ENCODE data around the gene CCDC117.
"Not testable (repeated sequence)": the region's sequence is repeated elsewhere in the genome, so short reads cannot be mapped to it uniquely, and the experiment has no call there.

CCDC117 gene

DNA sequence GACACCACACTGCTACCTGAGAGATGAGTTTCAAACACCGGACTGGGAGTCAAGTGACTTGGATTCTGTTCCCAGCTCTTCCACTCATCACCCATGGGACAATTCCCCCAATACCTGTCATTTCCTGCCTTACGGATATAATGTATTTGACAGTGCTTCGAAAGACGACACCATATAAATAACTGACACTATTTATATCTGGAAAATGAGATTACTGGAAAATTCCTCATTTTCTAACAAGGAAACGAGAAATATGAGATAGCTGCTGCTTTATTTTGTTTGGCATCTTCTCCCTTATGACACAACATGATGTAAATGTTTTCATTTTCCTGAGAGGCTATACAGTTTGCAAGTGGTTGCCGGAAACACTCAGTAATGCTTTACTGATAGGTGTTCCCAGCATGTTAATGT is 22.0 kb upstream of the CCDC117 start:
- CTCF ChIA-PET, result interaction anchor here (1.3 to 1.4 kb wide), 2 partner anchors 11 to 141 kb away, joined by 3 read pairs; no protein-coding TSS in a partner anchor

DNA sequence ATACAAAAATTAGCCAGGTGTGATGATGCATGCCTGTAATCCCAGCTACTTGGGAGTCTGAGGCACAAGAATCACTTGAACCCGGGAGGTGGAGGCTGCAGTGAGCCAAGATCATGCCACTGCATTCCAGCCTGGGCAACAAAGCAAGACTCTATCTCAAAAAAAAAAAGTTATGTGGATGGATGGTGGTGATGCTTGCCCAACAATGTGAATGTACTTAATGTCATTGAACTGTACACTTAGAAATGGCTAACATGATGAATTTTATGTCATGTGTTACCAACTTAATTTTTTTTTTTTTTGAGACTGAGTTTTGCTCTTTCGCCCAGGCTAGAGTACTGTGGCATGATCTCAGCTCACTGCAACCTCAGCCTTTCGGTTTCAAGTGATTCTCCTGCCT is 18.0 kb upstream of the CCDC117 start:
- POLR2A ChIA-PET; DNase-seq (ENCODE audit: extremely low spot score): not testable (repeated sequence)
- CTCF ChIA-PET, result interaction anchor here (1.5 kb wide), 1 partner anchor 26 kb away, joined by 3 read pairs; no protein-coding TSS in a partner anchor

More for the DNA sequence above, 22.0 kb upstream of the CCDC117 start:
- POLR2A ChIA-PET, result no interaction called here
- DNase-seq (ENCODE audit: extremely low spot score), result no peak
- TF ChIP-seq, protein P1, sequence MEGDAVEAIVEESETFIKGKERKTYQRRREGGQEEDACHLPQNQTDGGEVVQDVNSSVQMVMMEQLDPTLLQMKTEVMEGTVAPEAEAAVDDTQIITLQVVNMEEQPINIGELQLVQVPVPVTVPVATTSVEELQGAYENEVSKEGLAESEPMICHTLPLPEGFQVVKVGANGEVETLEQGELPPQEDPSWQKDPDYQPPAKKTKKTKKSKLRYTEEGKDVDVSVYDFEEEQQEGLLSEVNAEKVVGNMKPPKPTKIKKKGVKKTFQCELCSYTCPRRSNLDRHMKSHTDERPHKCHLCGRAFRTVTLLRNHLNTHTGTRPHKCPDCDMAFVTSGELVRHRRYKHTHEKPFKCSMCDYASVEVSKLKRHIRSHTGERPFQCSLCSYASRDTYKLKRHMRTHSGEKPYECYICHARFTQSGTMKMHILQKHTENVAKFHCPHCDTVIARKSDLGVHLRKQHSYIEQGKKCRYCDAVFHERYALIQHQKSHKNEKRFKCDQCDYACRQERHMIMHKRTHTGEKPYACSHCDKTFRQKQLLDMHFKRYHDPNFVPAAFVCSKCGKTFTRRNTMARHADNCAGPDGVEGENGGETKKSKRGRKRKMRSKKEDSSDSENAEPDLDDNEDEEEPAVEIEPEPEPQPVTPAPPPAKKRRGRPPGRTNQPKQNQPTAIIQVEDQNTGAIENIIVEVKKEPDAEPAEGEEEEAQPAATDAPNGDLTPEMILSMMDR (IDR thresholded peaks at IDR 0.05; ENCODE audit: control extremely low read depth, extremely low read depth, low read depth, missing control alignments), result no peak

DNA sequence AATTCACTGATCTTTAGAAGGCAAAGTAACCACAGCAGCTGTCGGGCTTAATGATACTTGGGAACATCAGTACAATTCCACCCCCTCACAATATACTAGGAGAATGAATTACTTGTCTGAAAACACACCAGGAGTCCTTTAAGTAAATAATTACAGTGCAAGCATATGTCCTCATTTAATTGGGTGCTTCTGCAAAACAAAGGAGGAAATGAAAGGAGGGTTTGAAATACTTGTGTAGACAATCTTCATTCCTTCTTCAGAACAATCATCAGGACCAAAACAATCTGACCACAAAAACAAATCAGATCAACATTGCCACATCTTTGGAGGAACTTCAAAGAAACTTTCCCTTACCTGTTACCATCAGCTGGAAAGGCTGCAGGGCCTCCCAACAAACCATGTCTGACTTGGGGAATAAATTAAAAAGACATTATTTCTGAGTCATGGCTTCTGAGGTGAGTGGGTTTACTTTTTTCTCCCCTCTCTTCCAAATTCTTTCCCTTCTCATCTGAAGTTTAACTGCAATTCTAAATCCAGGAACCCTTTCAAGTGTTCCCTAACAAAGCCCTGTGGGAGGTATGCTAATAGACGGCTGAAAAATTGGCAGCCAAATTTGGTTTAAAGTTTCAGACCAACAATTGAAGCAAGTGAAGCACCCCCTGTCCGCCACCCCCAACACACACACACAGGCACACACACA is 12.5 kb upstream of the CCDC117 start:
- no peak for DNase-seq (ENCODE audit: extremely low spot score)
- POLR2A ChIA-PET, result no interaction called here
- TF ChIP-seq, protein P1 (IDR thresholded peaks at IDR 0.05; ENCODE audit: control extremely low read depth, extremely low read depth, low read depth, missing control alignments), result no peak
- CTCF ChIA-PET, result interaction anchor here (0.9 to 1.7 kb wide), 4 partner anchors 11 to 159 kb away, joined by 3 to 5 read pairs (median 4); partner anchors contain the start of gene CCDC117

DNA sequence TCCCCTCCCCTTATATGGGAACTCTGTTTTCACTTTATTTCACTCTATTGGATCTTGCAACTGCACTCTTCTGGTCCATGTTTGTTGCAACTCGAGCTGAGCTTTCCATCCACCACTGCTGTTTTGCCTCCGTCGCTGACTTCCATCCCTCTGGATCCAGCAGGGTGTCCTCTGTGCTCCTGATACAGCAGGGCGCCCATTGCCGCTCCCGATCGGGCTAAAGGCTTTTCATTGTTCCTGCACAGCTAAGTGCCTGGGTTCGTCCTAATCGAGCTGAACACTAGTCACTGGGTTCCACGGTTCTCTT is 11.1 kb upstream of the CCDC117 start:
- CTCF ChIA-PET, result interaction anchor here (1.4 to 1.7 kb wide), 3 partner anchors 11 to 160 kb away, joined by 3 to 5 read pairs (median 4); partner anchors contain the start of gene CCDC117
- POLR2A ChIA-PET, result interaction anchor here (0.6 kb wide), 1 partner anchor 41 kb away, joined by 3 read pairs; no protein-coding TSS in a partner anchor
- TF ChIP-seq, protein P1 (IDR thresholded peaks at IDR 0.05; ENCODE audit: control extremely low read depth, extremely low read depth, low read depth, missing control alignments), result no peak
- no peak for DNase-seq (ENCODE audit: extremely low spot score)

DNA sequence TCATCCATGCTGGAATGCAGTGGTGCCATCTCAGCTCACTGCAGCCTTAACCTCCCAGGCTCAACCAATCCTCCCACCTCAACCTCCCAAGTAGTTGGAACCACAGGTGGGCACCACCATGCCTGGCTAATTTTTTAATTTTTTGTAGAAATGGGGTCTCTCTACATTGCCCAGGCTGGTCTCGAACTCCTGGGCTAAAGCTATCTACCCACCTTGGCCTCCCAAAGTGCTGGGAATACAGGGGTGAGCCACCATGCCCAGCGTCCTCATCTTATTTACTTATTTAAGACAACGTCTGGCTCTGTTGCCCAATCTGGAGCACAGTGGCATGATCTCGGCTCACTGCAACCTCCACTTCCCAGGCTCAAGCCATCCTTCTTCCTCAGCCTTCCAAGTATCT is 10.5 kb upstream of the CCDC117 start:
- POLR2A ChIA-PET; DNase-seq (ENCODE audit: extremely low spot score): not testable (repeated sequence)
- CTCF ChIA-PET, result interaction anchor here (1.4 to 1.7 kb wide), 2 partner anchors 12 to 161 kb away, joined by 3 to 4 read pairs; no protein-coding TSS in a partner anchor

DNA sequence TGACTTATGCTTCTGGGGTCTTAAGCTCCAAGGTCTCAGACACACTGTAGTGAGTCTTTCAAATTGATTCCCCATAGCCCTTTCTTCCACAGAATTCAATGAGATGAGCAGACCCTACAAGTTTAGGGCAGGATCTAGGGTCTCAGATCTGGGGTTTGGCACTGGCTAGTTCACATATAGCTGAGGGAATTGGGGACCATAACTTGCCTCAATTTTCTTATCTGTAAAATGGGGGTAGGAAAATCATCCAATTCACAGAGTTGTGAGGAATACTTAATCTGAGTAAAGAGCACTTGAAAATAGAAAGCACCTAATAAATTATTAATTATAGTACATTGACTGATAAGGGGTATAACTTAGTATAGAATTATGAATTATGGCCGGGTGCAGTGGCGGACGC is 5.9 kb upstream of the CCDC117 start:
- POLR2A ChIA-PET, result interaction anchor here (0.5 kb wide), 1 partner anchor 70 kb away, joined by 4 read pairs; no protein-coding TSS in a partner anchor
- no peak for DNase-seq (ENCODE audit: extremely low spot score)
- CTCF ChIA-PET, result interaction anchor here (1.2 to 1.3 kb wide), 2 partner anchors 17 to 23 kb away, joined by 3 to 4 read pairs; no protein-coding TSS in a partner anchor

DNA sequence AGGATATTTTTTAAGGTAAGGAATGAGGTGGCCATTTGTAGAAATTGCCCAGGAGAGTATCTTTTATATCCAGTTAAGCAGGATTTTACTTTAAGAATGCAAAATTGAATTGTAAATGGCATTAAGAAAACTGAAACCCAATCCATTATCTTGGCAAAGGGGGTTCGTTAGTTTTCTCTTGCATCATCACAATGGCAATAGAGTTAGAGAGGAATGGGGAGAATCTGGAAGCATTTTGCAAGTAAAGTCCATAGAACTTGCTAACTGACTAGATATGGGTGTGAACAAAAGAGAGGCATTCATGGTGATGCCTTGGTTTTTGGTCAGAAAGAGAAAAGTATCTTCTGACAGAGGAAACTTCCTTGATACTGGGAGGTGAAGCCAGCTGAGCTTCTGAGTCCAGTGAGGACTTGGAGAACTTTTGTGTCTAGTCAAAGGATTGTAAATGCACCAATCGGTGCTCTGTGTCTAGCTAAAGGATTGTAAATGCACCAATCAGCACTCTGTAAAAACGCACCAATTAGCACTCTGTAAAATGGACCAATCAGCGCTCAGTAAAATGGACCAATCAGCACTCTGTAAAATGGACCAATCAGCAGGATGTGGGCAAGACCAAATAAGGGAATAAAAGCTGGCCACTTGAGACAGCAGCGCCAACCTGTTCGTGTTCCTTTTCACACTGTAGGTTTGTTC is 3.6 kb upstream of the CCDC117 start:
- POLR2A ChIA-PET, result no interaction called here
- TF ChIP-seq, protein P1 (IDR thresholded peaks at IDR 0.05; ENCODE audit: control extremely low read depth, extremely low read depth, low read depth, missing control alignments), result no peak
- no peak for DNase-seq (ENCODE audit: extremely low spot score)
- CTCF ChIA-PET, result no interaction called here

More for the DNA sequence above, 5.9 kb upstream of the CCDC117 start:
- TF ChIP-seq, protein P1 (IDR thresholded peaks at IDR 0.05; ENCODE audit: control extremely low read depth, extremely low read depth, low read depth, missing control alignments), result no peak
